Inflammatory macrophage (primary cell): ENCODE results near the gene PKHD1.
A peak's percentile ranks its signal among the peaks of the same experiment; 100 is the strongest.
"Not testable (repeated sequence)": the region's sequence is repeated elsewhere in the genome, so short reads cannot be mapped to it uniquely, and the experiment has no call there.

Source experiments
- DNase-seq, 2 donors: peaks; one replicate each; pipeline ENCODE4 v3.0.0-alpha.2; 2020 to 2022

The PKHD1 gene

GRCh38 chr6:51926125-51926524 is 161.3 kb downstream of the PKHD1 start:
- no peak for DNase-seq

- DNase-seq = not testable (repeated sequence)
Measured at GRCh38 chr6:51922479-51922878, 164.9 kb downstream of the PKHD1 start.

GRCh38 chr6:51918347-51918746 is 169.1 kb downstream of the PKHD1 start:
- not testable (repeated sequence) for DNase-seq

GRCh38 chr6:51915098-51915497 is 172.3 kb downstream of the PKHD1 start:
- no peak for DNase-seq

GRCh38 chr6:51913265-51913664 is 174.1 kb downstream of the PKHD1 start:
- DNase-seq = peak in 1 of 2 donors; percentile 5

GRCh38 chr6:51910851-51911250 is 176.6 kb downstream of the PKHD1 start:
- no peak for DNase-seq

- DNase-seq = no peak
Measured at GRCh38 chr6:51908243-51908642, 179.2 kb downstream of the PKHD1 start.

- DNase-seq = no peak
Measured at GRCh38 chr6:51901766-51902764, 185.3 kb downstream of the PKHD1 start.

GRCh38 chr6:51893366-51893765 is 194.0 kb downstream of the PKHD1 start:
- no peak for DNase-seq

- no peak for DNase-seq
Measured at GRCh38 chr6:51892750-51893149, 194.7 kb downstream of the PKHD1 start.

GRCh38 chr6:51892339-51892738 is 195.1 kb downstream of the PKHD1 start:
- no peak for DNase-seq

- no peak for DNase-seq
Measured at GRCh38 chr6:51891784-51892183, 195.6 kb downstream of the PKHD1 start.

GRCh38 chr6:51887859-51888258 is 199.6 kb downstream of the PKHD1 start:
- no peak for DNase-seq

- no peak for DNase-seq
Measured at GRCh38 chr6:51885957-51886356, 201.5 kb downstream of the PKHD1 start.

- no peak for DNase-seq
Measured at GRCh38 chr6:51868591-51869355, 218.6 kb downstream of the PKHD1 start.

- DNase-seq = no peak
Measured at GRCh38 chr6:51866867-51867266, 220.5 kb downstream of the PKHD1 start.

- DNase-seq = no peak
Measured at GRCh38 chr6:51865996-51866395, 221.4 kb downstream of the PKHD1 start.

GRCh38 chr6:51865176-51865575 is 222.2 kb downstream of the PKHD1 start:
- DNase-seq = no peak

- DNase-seq = no peak
Measured at GRCh38 chr6:51857134-51857533, 230.3 kb downstream of the PKHD1 start.

- DNase-seq = no peak
Measured at GRCh38 chr6:51856508-51856907, 230.9 kb downstream of the PKHD1 start.

- peak; percentile 59 to 62 for DNase-seq
Measured at GRCh38 chr6:51855310-51856082, 231.9 kb downstream of the PKHD1 start.

GRCh38 chr6:51854876-51855275 is 232.5 kb downstream of the PKHD1 start:
- no peak for DNase-seq

GRCh38 chr6:51854347-51854746 is 233.1 kb downstream of the PKHD1 start:
- DNase-seq = no peak
